Right atrium auricular region (tissue), 2 donors: ENCODE data around the gene INPP5B. TPM values are rescaled to one million over a fixed set of nuclear protein-coding genes. Genes with fewer than 3 reads are reported as not detected.

Source experiments
- DNase-seq: peaks from one replicate; pipeline ENCODE4 v3.0.0-alpha.2; 2019; ENCODE audit warnings: low spot score
- H3K27ac ChIP-seq, 2 donors: fragments of 200-600 bp; sonication (generic); 1 replicate in 1 of 2; 2 replicates in 1 of 2; pipeline ENCODE4 v1.5.1; 2016 to 2019
- H3K27me3 ChIP-seq, 2 donors: fragments of 200-600 bp; sonication (generic); one replicate each; pipeline versions ENCODE4 v1.5.1 to v1.6.0; 2017 to 2019
- H3K36me3 ChIP-seq: fragments of 200-600 bp; sonication (generic); one replicate; pipeline ENCODE4 v1.5.1; 2016
- H3K4me1 ChIP-seq, 2 donors: fragments of 200-600 bp; sonication (generic); one replicate each; pipeline versions ENCODE4 v1.5.1 to v1.6.0; 2017 to 2019
- H3K4me3 ChIP-seq, 2 donors: fragments of 200-600 bp; sonication (generic); 1 replicate in 1 of 2; 2 replicates in 1 of 2; pipeline ENCODE4 v1.5.1; 2017 to 2019; ENCODE audit warnings: mild to moderate bottlenecking in 1 of 2, moderate library complexity in 1 of 2
- H3K9me3 ChIP-seq, 2 donors: fragments of 200-600 bp; sonication (generic); one replicate each; pipeline ENCODE4 v1.5.1; 2019
- total RNA-seq, 2 donors: library from RNA; depleted of rRNA; stranded (reverse); fragments of >200 nt; gene quantifications; one replicate each; pipeline ENCODE4 v1.1.0, GENCODE V29; 2016
- TF ChIP-seq, protein P1 (sequence below), 2 donors: fragments of 200-600 bp; sonication (generic); IDR thresholded peaks; one replicate each; pipeline ENCODE4 v1.5.1; 2019; ENCODE audit warnings: antibody characterized with exemption in 2 of 2

The INPP5B gene
- total RNA-seq, 2 donors from 2014 or later: 13.2 to 16.7 TPM

DNA sequence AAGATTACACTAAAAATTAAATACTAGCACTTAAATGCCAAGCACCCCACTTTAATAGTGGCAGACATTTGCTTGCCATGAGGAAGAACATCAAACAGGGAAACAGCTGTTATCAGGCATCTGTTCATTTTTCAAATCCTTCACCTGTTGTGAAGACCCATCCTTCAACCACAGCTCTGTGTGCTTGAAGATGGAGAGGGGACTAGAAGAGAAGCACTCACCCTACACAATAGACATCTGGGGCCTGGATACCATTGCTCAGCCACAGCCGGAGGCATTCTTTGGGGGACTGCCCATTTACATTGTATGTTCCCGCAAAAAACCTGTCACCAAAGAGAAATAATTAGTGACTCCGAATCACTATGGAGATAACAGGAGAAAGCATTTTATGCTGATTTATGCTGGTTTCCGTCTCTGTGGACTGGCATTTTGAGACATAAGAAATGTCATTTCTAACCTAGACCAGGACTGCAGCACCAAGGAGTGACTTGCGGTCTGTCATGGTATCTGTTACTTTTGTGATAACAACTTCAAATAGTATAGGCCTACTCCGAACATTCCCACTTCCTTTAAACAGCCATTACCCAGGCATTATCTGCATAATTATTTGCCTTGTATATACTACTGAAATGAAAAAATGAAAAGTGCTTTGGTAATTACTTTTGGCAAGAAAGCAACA is 58.7 kb downstream of the INPP5B start:
- no peaks in the 10 kb centered on the region for H3K9me3 ChIP-seq
- TF ChIP-seq, protein P1, sequence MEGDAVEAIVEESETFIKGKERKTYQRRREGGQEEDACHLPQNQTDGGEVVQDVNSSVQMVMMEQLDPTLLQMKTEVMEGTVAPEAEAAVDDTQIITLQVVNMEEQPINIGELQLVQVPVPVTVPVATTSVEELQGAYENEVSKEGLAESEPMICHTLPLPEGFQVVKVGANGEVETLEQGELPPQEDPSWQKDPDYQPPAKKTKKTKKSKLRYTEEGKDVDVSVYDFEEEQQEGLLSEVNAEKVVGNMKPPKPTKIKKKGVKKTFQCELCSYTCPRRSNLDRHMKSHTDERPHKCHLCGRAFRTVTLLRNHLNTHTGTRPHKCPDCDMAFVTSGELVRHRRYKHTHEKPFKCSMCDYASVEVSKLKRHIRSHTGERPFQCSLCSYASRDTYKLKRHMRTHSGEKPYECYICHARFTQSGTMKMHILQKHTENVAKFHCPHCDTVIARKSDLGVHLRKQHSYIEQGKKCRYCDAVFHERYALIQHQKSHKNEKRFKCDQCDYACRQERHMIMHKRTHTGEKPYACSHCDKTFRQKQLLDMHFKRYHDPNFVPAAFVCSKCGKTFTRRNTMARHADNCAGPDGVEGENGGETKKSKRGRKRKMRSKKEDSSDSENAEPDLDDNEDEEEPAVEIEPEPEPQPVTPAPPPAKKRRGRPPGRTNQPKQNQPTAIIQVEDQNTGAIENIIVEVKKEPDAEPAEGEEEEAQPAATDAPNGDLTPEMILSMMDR (IDR thresholded peaks at IDR 0.05): no peak
- peaks cover 70% of the 10 kb centered on the region for H3K36me3 ChIP-seq
- H3K27me3 ChIP-seq: no peaks in the 10 kb centered on the region
- no peak overlapping the region for H3K4me3 ChIP-seq
- no peaks in the 10 kb centered on the region for H3K4me1 ChIP-seq
- no peak for DNase-seq
- no peak overlapping the region for H3K27ac ChIP-seq

DNA sequence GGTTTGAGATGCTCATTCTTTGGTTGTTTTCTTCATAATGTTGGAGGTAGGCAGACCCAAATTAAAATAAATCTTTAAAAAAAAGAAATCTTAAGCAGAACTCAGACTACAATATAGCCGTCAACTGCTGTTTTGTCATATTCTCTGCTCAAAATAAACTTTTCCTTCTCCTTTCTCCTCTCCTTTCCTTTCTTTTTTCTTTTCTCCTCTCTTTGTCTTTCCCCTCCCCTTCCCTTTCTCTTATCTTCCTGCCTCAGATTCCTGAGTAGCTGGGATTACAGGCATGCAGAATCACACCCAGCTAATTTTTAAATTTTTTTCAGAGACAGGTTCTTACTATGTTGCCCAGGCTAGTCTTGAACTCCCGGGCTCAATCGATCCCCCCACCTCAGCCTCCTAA is 62.7 kb downstream of the INPP5B start:
- Histone ChIP-seq H3K36me3 (peaks cover 98% of the 10 kb centered on the region), H3K9me3 (no peaks in the 10 kb centered on the region), H3K27ac (no peak overlapping the region), H3K4me3 (no peak overlapping the region), H3K27me3 (no peaks in the 10 kb centered on the region), H3K4me1 (no peaks in the 10 kb centered on the region)
- DNase-seq: no peak
- TF ChIP-seq, protein P1 (IDR thresholded peaks at IDR 0.05): no peak

GRCh38 chr1:37883671-37884070 is 63.2 kb downstream of the INPP5B start:
- Histone ChIP-seq H3K36me3 (peaks cover 96% of the 10 kb centered on the region), H3K4me3 (no peak overlapping the region), H3K9me3 (no peaks in the 10 kb centered on the region), H3K27me3 (no peaks in the 10 kb centered on the region), H3K4me1 (no peaks in the 10 kb centered on the region), H3K27ac (no peak overlapping the region)
- no peak for DNase-seq
- TF ChIP-seq, protein P1 (IDR thresholded peaks at IDR 0.05): no peak

- Histone ChIP-seq H3K27me3 (no peaks in the 10 kb centered on the region), H3K27ac (no peak overlapping the region), H3K4me1 (no peaks in the 10 kb centered on the region), H3K9me3 (no peaks in the 10 kb centered on the region), H3K36me3 (peaks cover 87% of the 10 kb centered on the region), H3K4me3 (no peak overlapping the region)
- TF ChIP-seq, protein P1 (IDR thresholded peaks at IDR 0.05): no peak
- no peak for DNase-seq
Observed at GRCh38 chr1:37879865-37880264, 67.0 kb downstream of the INPP5B start.

GRCh38 chr1:37878071-37878470 is 68.8 kb downstream of the INPP5B start:
- no peaks in the 10 kb centered on the region for H3K4me1 ChIP-seq
- H3K27me3 ChIP-seq: no peaks in the 10 kb centered on the region
- no peak overlapping the region for H3K27ac ChIP-seq
- TF ChIP-seq, protein P1 (IDR thresholded peaks at IDR 0.05): no peak
- no peak overlapping the region for H3K4me3 ChIP-seq
- H3K36me3 ChIP-seq: peaks cover 87% of the 10 kb centered on the region
- DNase-seq: no peak
- no peaks in the 10 kb centered on the region for H3K9me3 ChIP-seq

- Histone ChIP-seq H3K36me3 (peaks cover 76% of the 10 kb centered on the region), H3K4me1 (no peaks in the 10 kb centered on the region), H3K9me3 (no peaks in the 10 kb centered on the region), H3K4me3 (no peak overlapping the region), H3K27ac (no peak overlapping the region), H3K27me3 (no peaks in the 10 kb centered on the region)
- TF ChIP-seq, protein P1 (IDR thresholded peaks at IDR 0.05): no peak
- DNase-seq: no peak
Observed at GRCh38 chr1:37875833-37876232, 71.0 kb downstream of the INPP5B start.
